ENCODE results near the gene ZNF219.

ZNF219 gene

GRCh38 chr14:21066882-21067502 is 31.5 kb downstream of the ZNF219 start:
- H3K14ac ChIP-seq (ENCODE audit: low read length in 2 of 2): no peak overlapping the region
- H3K4me3 ChIP-seq (ENCODE audit: insufficient read depth in 1 of 2, low read depth in 1 of 2, low read length in 2 of 2): no peak overlapping the region
- H3K9ac ChIP-seq (ENCODE audit: low read length): no peak overlapping the region
- H2BK15ac ChIP-seq (ENCODE audit: low read depth, poor library complexity, severe bottlenecking): no peak overlapping the region
- H3K9me3 ChIP-seq (ENCODE audit: control insufficient read depth, low read length): no peaks in the 10 kb centered on the region
- WGBS: 88% methylated on average over 4 of the region's 7 CpGs
- H3K79me1 ChIP-seq (replicated peaks; ENCODE audit: low read length, poor library complexity, severe bottlenecking): peaks cover 3% of the 10 kb centered on the region
- no peak overlapping the region for H3K27ac ChIP-seq (ENCODE audit: low read length, poor library complexity, severe bottlenecking)
- no peak overlapping the region for H3K18ac ChIP-seq (ENCODE audit: low read depth in 1 of 2, low read length in 2 of 2)
- H4K91ac ChIP-seq (ENCODE audit: low read length): no peak overlapping the region
- no peak overlapping the region for H2BK5ac ChIP-seq (ENCODE audit: low read depth, low read length, poor library complexity, severe bottlenecking)
- no peak overlapping the region for H3K4me2 ChIP-seq (ENCODE audit: low read length, poor library complexity, severe bottlenecking)
- H3K4me1 ChIP-seq (ENCODE audit: control insufficient read depth, insufficient read depth, low read depth, low read length): peaks cover 16% of the 10 kb centered on the region
- H2AK5ac ChIP-seq (ENCODE audit: low read length, severe bottlenecking): peak overlapping the region; percentile 89
- H3K23ac ChIP-seq (ENCODE audit: low read length in 2 of 2): no peak overlapping the region
- H2BK12ac ChIP-seq (ENCODE audit: low read length in 2 of 2): no peak overlapping the region
- no peak overlapping the region for H4K8ac ChIP-seq (ENCODE audit: low read length)
- H3K27me3 ChIP-seq (ENCODE audit: control insufficient read depth in 1 of 2, insufficient read depth in 1 of 2, low read length in 2 of 2): no peaks in the 10 kb centered on the region
- no peak overlapping the region for H2AFZ ChIP-seq (ENCODE audit: low read depth, low read length)
- H3K36me3 ChIP-seq (ENCODE audit: control insufficient read depth in 1 of 2, insufficient read depth in 2 of 2, low read depth in 1 of 2, low read length in 2 of 2): no peaks in the 10 kb centered on the region
- DNase-seq: peak; percentile 19
- H3K4ac ChIP-seq (ENCODE audit: low read depth in 1 of 2, low read length in 2 of 2): no peak overlapping the region
- no peak overlapping the region for H2BK120ac ChIP-seq (ENCODE audit: low read depth, low read length)

GRCh38 chr14:21063479-21063878 is 35.0 kb downstream of the ZNF219 start:
- Histone ChIP-seq H3K79me1 (replicated peaks; ENCODE audit: low read length, poor library complexity, severe bottlenecking) (no peaks in the 10 kb centered on the region), H3K14ac (ENCODE audit: low read length in 2 of 2) (no peak overlapping the region), H4K8ac (ENCODE audit: low read length) (no peak overlapping the region), H4K91ac (ENCODE audit: low read length) (no peak overlapping the region), H3K36me3 (ENCODE audit: control insufficient read depth in 1 of 2, insufficient read depth in 2 of 2, low read depth in 1 of 2, low read length in 2 of 2) (no peaks in the 10 kb centered on the region), H2BK12ac (ENCODE audit: low read length in 2 of 2) (no peak overlapping the region), H3K9me3 (ENCODE audit: control insufficient read depth, low read length) (no peaks in the 10 kb centered on the region), H2BK120ac (ENCODE audit: low read depth, low read length) (no peak overlapping the region), H3K9ac (ENCODE audit: low read length) (peak overlapping the region; percentile 61), H3K27ac (ENCODE audit: low read length, poor library complexity, severe bottlenecking) (peak overlapping the region; percentile 90), H2BK5ac (ENCODE audit: low read depth, low read length, poor library complexity, severe bottlenecking) (no peak overlapping the region), H3K4ac (ENCODE audit: low read depth in 1 of 2, low read length in 2 of 2) (no peak overlapping the region), H2AK5ac (ENCODE audit: low read length, severe bottlenecking) (no peak overlapping the region), H3K27me3 (ENCODE audit: control insufficient read depth in 1 of 2, insufficient read depth in 1 of 2, low read length in 2 of 2) (no peaks in the 10 kb centered on the region), H3K4me1 (ENCODE audit: control insufficient read depth, insufficient read depth, low read depth, low read length) (peaks cover 7% of the 10 kb centered on the region), H3K4me3 (ENCODE audit: insufficient read depth in 1 of 2, low read depth in 1 of 2, low read length in 2 of 2) (no peak overlapping the region), H3K4me2 (ENCODE audit: low read length, poor library complexity, severe bottlenecking) (no peak overlapping the region), H3K23ac (ENCODE audit: low read length in 2 of 2) (no peak overlapping the region), H3K18ac (ENCODE audit: low read depth in 1 of 2, low read length in 2 of 2) (no peak overlapping the region), H2BK15ac (ENCODE audit: low read depth, poor library complexity, severe bottlenecking) (no peak overlapping the region), H2AFZ (ENCODE audit: low read depth, low read length) (no peak overlapping the region)
- WGBS: 26% methylated on average over 3 of the region's 3 CpGs
- peak; percentile 53 for DNase-seq

GRCh38 chr14:21061347-21061668 is 37.1 kb downstream of the ZNF219 start:
- DNase-seq: no peak
- Histone ChIP-seq H3K18ac (ENCODE audit: low read depth in 1 of 2, low read length in 2 of 2) (no peak overlapping the region), H3K23ac (ENCODE audit: low read length in 2 of 2) (no peak overlapping the region), H2BK120ac (ENCODE audit: low read depth, low read length) (no peak overlapping the region), H2BK15ac (ENCODE audit: low read depth, poor library complexity, severe bottlenecking) (no peak overlapping the region), H3K4me2 (ENCODE audit: low read length, poor library complexity, severe bottlenecking) (no peak overlapping the region), H4K8ac (ENCODE audit: low read length) (no peak overlapping the region), H3K27me3 (ENCODE audit: control insufficient read depth in 1 of 2, insufficient read depth in 1 of 2, low read length in 2 of 2) (no peaks in the 10 kb centered on the region), H3K4me3 (ENCODE audit: insufficient read depth in 1 of 2, low read depth in 1 of 2, low read length in 2 of 2) (no peak overlapping the region), H3K9ac (ENCODE audit: low read length) (no peak overlapping the region), H2BK12ac (ENCODE audit: low read length in 2 of 2) (no peak overlapping the region), H3K36me3 (ENCODE audit: control insufficient read depth in 1 of 2, insufficient read depth in 2 of 2, low read depth in 1 of 2, low read length in 2 of 2) (no peaks in the 10 kb centered on the region), H2AFZ (ENCODE audit: low read depth, low read length) (no peak overlapping the region), H3K14ac (ENCODE audit: low read length in 2 of 2) (no peak overlapping the region), H2BK5ac (ENCODE audit: low read depth, low read length, poor library complexity, severe bottlenecking) (peak overlapping the region; percentile 39), H3K4ac (ENCODE audit: low read depth in 1 of 2, low read length in 2 of 2) (no peak overlapping the region), H4K91ac (ENCODE audit: low read length) (no peak overlapping the region), H3K79me1 (replicated peaks; ENCODE audit: low read length, poor library complexity, severe bottlenecking) (no peaks in the 10 kb centered on the region), H3K9me3 (ENCODE audit: control insufficient read depth, low read length) (no peaks in the 10 kb centered on the region), H2AK5ac (ENCODE audit: low read length, severe bottlenecking) (peak overlapping the region; percentile 93), H3K27ac (ENCODE audit: low read length, poor library complexity, severe bottlenecking) (no peak overlapping the region), H3K4me1 (ENCODE audit: control insufficient read depth, insufficient read depth, low read depth, low read length) (peaks cover 13% of the 10 kb centered on the region)
- WGBS: 94% methylated on average over 3 of the region's 3 CpGs

GRCh38 chr14:21060614-21061346 is 37.7 kb downstream of the ZNF219 start:
- no peak overlapping the region for H3K4ac ChIP-seq (ENCODE audit: low read depth in 1 of 2, low read length in 2 of 2)
- H3K36me3 ChIP-seq (ENCODE audit: control insufficient read depth in 1 of 2, insufficient read depth in 2 of 2, low read depth in 1 of 2, low read length in 2 of 2): no peaks in the 10 kb centered on the region
- H2BK15ac ChIP-seq (ENCODE audit: low read depth, poor library complexity, severe bottlenecking): no peak overlapping the region
- no peak overlapping the region for H3K27ac ChIP-seq (ENCODE audit: low read length, poor library complexity, severe bottlenecking)
- no peak overlapping the region for H3K9ac ChIP-seq (ENCODE audit: low read length)
- no peak overlapping the region for H4K91ac ChIP-seq (ENCODE audit: low read length)
- no peak overlapping the region for H3K4me3 ChIP-seq (ENCODE audit: insufficient read depth in 1 of 2, low read depth in 1 of 2, low read length in 2 of 2)
- H3K4me2 ChIP-seq (ENCODE audit: low read length, poor library complexity, severe bottlenecking): no peak overlapping the region
- H2AK5ac ChIP-seq (ENCODE audit: low read length, severe bottlenecking): peak overlapping the region; percentile 93
- peaks cover 14% of the 10 kb centered on the region for H3K4me1 ChIP-seq (ENCODE audit: control insufficient read depth, insufficient read depth, low read depth, low read length)
- H3K14ac ChIP-seq (ENCODE audit: low read length in 2 of 2): no peak overlapping the region
- no peak overlapping the region for H2BK5ac ChIP-seq (ENCODE audit: low read depth, low read length, poor library complexity, severe bottlenecking)
- no peak overlapping the region for H2BK12ac ChIP-seq (ENCODE audit: low read length in 2 of 2)
- no peaks in the 10 kb centered on the region for H3K9me3 ChIP-seq (ENCODE audit: control insufficient read depth, low read length)
- DNase-seq: no peak
- no peak overlapping the region for H2BK120ac ChIP-seq (ENCODE audit: low read depth, low read length)
- no peak overlapping the region for H2AFZ ChIP-seq (ENCODE audit: low read depth, low read length)
- no peak overlapping the region for H3K23ac ChIP-seq (ENCODE audit: low read length in 2 of 2)
- no peaks in the 10 kb centered on the region for H3K79me1 ChIP-seq (replicated peaks; ENCODE audit: low read length, poor library complexity, severe bottlenecking)
- no peaks in the 10 kb centered on the region for H3K27me3 ChIP-seq (ENCODE audit: control insufficient read depth in 1 of 2, insufficient read depth in 1 of 2, low read length in 2 of 2)
- no peak overlapping the region for H3K18ac ChIP-seq (ENCODE audit: low read depth in 1 of 2, low read length in 2 of 2)
- no peak overlapping the region for H4K8ac ChIP-seq (ENCODE audit: low read length)
- 87% methylated on average over 13 of the region's 13 CpGs for WGBS
